Stimulated activated CD8-positive, alpha-beta memory T cell treated with anti-CD3 and anti-CD28 coated beads, Interleukin-15, amount 100 ng/mL, for 1 hour (primary cell): ENCODE data around the gene PLCB1.

Source experiments
- DNase-seq: peaks from one replicate; pipeline ENCODE4 v3.0.0-alpha.2; 2020; ENCODE audit warnings: low read depth

The PLCB1 gene

GRCh38 chr20:8505476-8506200 lies 373.6 kb downstream of the PLCB1 start:
- no peak for DNase-seq

- DNase-seq: no peak
Observed at GRCh38 chr20:8507231-8507630, 375.2 kb downstream of the PLCB1 start.

- DNase-seq: no peak
Observed at GRCh38 chr20:8509809-8510208, 377.7 kb downstream of the PLCB1 start.

GRCh38 chr20:8510808-8511207 lies 378.7 kb downstream of the PLCB1 start:
- no peak for DNase-seq

DNA sequence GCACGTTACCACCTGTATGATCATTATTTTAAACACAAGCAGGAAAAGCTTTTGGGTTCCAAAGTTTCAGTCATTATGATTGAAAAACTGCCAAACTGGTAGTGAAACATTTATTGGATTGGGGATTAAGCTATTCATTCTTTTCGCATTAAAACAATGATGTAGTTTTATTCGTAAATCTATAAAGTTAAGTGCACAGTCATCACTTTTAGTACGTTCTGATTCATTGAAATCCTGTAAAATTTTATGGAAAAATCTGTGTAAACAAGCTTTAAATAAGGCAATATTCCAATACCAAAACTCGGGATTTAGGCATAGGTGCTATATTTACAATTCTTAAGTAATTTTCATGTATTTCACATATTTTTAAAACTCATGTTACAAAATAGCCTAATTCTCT lies 379.9 kb downstream of the PLCB1 start:
- DNase-seq: no peak

- no peak for DNase-seq
Observed at GRCh38 chr20:8515810-8516435, 383.9 kb downstream of the PLCB1 start.

- DNase-seq: no peak
Observed at GRCh38 chr20:8518878-8519277, 386.8 kb downstream of the PLCB1 start.

GRCh38 chr20:8519887-8520286 lies 387.8 kb downstream of the PLCB1 start:
- no peak for DNase-seq

GRCh38 chr20:8522168-8522567 lies 390.1 kb downstream of the PLCB1 start:
- DNase-seq: no peak

DNA sequence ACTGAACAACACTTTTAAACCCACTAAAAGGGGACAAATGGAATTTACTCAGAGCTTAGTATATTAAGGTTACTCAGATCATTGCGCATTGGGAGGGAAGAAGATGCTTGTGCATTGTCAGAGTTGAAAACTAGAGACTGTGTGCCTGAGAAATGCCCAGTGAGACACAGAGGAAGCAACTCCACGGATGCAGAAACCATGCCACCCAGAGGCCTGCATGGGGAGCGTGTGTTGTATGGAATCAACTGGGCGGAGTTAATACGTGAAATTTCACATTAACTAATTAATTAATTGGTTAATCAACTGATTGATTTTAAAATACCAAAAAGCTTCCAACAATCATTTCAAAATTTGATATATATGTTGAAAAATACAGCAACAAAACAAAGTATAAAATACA lies 391.6 kb downstream of the PLCB1 start:
- no peak for DNase-seq

DNA sequence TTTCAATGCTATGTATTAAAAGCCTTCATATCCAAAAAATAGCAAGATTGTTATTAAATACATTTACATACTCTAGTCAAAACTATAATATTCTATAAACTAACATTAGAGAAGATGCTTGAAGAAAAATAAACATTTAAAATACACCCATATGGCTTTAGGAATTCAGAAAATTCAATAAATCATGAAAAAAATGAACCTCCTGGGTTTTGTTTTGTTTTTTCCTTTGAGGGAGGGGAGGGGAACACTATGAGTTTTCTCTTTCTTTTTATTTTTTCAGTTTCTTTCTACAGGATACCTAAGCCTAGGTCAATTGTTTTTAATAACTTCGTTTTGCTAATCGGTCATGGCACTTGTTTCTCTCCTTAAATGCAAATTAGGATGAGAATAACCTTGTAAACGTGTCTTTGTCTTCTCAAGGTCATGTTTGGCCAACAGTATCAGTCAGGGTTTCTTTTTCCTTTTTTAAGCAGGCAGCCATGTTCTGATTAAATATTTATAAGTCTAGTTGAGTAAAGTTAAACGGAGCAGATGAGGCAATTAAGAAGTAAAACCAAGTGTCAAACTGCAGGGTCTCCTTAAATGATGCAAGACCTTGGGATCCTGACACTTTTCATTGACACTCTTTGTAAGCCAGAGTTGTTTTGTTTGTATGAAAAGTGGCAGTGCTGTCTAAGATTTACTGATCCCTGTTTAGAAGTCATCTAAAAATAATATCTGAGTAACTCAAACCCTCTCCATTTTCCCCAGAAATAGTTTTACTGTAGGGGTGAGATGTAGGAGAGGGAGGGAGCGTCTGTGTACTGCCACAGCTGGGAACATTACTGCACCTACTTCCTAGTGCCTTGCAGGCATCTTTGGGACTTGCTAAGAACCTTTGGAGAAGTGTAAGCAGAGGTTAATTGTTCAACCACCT lies 392.3 kb downstream of the PLCB1 start:
- no peak for DNase-seq

- no peak for DNase-seq
Observed at GRCh38 chr20:8525017-8525343, 392.9 kb downstream of the PLCB1 start.

DNA sequence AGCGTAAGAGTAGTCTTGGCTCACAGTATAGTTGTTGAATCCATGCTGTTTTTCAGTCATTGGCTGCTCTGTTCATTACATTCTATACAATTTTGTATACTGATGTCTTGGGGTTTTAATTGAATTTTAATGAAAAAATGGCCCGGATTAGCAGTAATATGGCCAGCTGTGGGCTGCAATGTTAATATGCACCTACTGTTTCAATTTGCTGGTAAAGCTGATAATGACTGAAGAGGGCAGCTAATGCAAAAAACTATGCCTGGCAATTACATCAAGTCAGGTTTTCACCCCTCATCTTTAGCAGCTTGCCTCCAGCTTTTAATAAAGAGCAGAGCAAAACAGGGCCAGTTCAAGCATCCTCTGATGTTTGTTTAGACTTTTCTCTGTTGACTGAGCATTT lies 394.5 kb downstream of the PLCB1 start:
- no peak for DNase-seq

DNA sequence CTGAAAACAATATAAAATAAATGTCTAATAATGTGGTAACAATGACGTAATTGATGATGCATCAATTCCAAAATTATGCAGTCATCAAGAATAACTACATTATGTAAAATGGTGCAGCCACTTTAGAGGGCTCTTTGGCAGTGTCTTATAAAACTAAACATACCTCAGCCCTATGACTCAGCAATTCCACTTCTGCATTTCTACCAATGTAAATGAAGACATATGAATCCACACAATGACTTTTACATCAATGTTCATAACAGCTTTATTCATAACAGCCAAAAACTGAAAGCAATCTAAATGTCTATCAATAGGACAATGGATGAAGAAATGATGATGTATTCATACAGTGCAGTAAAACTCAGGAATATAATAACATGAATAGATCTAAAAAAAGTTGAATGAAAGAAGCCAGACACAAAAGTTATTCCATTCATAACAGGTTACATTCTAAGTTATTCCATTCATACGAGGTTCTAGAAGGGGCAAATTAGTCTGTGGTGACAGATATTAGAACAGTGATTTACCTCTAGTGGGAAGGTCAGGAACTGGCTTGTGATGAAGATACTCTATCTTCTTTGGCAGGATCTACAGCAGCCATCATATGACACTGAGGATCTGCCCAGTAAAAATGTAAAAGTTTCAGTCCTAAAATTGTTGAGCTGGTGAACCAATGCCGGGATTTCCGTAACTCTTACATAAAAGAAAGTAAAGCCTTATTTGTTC lies 396.1 kb downstream of the PLCB1 start:
- DNase-seq: no peak

DNA sequence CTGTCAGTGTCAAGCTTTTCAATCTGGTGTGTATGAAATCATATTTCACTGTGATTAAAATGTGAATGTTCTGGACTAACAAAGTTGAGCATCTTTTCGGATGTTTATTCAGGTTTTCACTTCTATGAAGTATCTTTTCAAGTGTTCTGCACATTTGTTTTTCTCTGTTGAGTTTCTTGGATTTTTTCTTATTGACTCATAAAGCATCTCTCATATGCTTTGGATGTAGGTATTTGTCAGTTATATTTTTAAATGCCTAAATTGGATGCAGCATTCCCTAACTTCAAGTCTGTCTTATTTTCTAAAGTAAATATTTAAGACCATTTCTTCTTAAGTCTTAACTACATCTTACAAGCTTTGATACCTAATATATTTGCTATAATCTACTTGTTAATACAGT lies 398.0 kb downstream of the PLCB1 start:
- DNase-seq: no peak

GRCh38 chr20:8532169-8532568 lies 400.1 kb downstream of the PLCB1 start:
- no peak for DNase-seq

GRCh38 chr20:8534368-8535160 lies 402.5 kb downstream of the PLCB1 start:
- no peak for DNase-seq

DNA sequence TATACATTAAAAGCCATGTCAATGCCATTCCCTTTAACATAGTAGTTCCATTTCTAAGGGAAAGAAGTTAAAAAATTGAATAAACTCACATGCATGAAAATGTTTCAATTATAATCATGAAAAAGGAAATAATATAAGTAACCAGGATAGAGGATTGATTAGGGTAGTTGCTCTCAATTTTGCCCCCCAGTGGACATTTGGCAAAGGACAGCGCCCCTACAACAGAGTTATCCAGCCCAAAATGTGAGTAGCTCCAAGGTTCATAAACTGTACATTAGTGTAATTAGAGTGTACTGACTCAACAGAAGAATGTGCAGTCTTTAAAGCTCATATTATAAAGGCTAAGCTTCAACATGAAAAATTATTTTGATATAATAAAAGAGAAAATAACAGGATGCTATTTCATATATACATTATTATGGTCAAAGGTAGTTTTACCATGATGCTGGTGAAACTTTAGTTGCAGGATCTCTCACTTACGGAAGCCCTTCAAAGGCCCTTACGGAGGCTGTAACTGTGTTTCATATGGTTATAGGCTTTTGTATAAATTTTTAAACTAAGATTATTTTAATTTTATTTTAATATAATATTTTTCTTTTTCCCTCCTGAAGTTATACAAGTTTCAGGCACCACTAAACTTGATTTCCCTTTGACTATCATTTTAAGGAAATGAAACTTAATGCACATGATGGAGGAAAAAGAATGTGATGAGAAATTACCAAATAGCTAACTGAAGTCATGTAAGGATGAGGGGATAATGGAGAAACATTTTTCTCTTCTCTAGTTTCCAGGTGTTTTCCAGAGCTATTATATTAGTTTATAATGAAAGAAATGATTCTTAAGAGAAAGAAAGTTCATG lies 403.6 kb downstream of the PLCB1 start:
- no peak for DNase-seq

DNA sequence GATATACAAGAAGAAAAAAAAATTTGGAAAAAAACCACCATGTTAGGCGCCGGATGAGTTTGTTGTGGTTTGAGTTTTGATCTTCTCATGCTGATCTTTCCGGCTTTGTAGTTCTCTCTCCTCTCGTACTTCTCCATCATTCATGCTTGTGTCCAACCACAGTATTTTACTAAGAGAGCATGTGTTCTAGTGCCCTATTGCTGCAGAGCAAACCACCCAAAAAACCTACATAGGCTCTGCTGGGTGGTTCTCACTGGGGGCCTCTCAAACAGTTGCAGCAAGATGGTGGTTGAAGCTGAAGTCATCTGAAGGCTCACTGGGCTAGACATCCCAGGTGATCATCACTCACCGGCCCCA lies 404.2 kb downstream of the PLCB1 start:
- no peak for DNase-seq

GRCh38 chr20:8540466-8540865 lies 408.4 kb downstream of the PLCB1 start:
- DNase-seq: no peak

- DNase-seq: no peak
Observed at GRCh38 chr20:8542110-8542486, 410.0 kb downstream of the PLCB1 start.
